HG02610 (cell line): ENCODE measurements around the gene FTH1.

ENCODE experiments used
- ATAC-seq: cut with Tn5 transposase; IDR thresholded peaks from one replicate; pipeline ENCODE4 v1.9.1; 2021; ENCODE audit warnings: mild to moderate bottlenecking, moderate library complexity; ENCODE audit not compliant: unreplicated experiment

FTH1 gene

GRCh38 chr11:61949169-61950034 lies 18.0 kb downstream of the FTH1 start:
- ATAC-seq = no peak

- no peak for ATAC-seq
These were observed 18.9 kb downstream of the FTH1 start for GRCh38 chr11:61948505-61948904.

- no peak for ATAC-seq
These were observed 19.8 kb downstream of the FTH1 start for GRCh38 chr11:61947486-61948210.

- no peak for ATAC-seq
These were observed 20.5 kb downstream of the FTH1 start for GRCh38 chr11:61946894-61947293.

- no peak for ATAC-seq
These were observed 22.2 kb downstream of the FTH1 start for GRCh38 chr11:61945191-61945590.

- no peak for ATAC-seq
These were observed 27.0 kb downstream of the FTH1 start for GRCh38 chr11:61940466-61940865.

- no peak for ATAC-seq
These were observed 31.6 kb downstream of the FTH1 start for GRCh38 chr11:61935861-61936260.

GRCh38 chr11:61930933-61931332 lies 36.5 kb downstream of the FTH1 start:
- no peak for ATAC-seq

GRCh38 chr11:61928606-61929005 lies 38.8 kb downstream of the FTH1 start:
- ATAC-seq = no peak

- no peak for ATAC-seq
These were observed 39.9 kb downstream of the FTH1 start for GRCh38 chr11:61927501-61927900.

GRCh38 chr11:61926235-61926634 lies 41.2 kb downstream of the FTH1 start:
- ATAC-seq = no peak

- ATAC-seq = no peak
These were observed 41.7 kb downstream of the FTH1 start for GRCh38 chr11:61925736-61926135.

GRCh38 chr11:61924064-61924455 lies 43.4 kb downstream of the FTH1 start:
- ATAC-seq = no peak

- ATAC-seq = no peak
These were observed 44.0 kb downstream of the FTH1 start for GRCh38 chr11:61923166-61924063.

- ATAC-seq = no peak
These were observed 44.9 kb downstream of the FTH1 start for GRCh38 chr11:61922539-61922938.

GRCh38 chr11:61921446-61921845 lies 46.0 kb downstream of the FTH1 start:
- no peak for ATAC-seq

- no peak for ATAC-seq
These were observed 47.5 kb downstream of the FTH1 start for GRCh38 chr11:61919705-61920631.

- ATAC-seq = no peak
These were observed 48.3 kb downstream of the FTH1 start for GRCh38 chr11:61918938-61919704.

- ATAC-seq = no peak
These were observed 49.0 kb downstream of the FTH1 start for GRCh38 chr11:61918251-61918937.
